Panc1 (cell line): ENCODE results near the gene STK25. TPM values are rescaled to one million over a fixed set of nuclear protein-coding genes. Genes with fewer than 3 reads are reported as not detected.
A peak's percentile ranks its signal among the peaks of the same experiment; 100 is the strongest.

Source experiments
- ATAC-seq: fragments of 200-7000 bp; cut with Tn5 transposase; 2 replicates; pipeline ENCODE4 v1.9.1; 2020; ENCODE audit warnings: mild to moderate bottlenecking, moderate library complexity
- BruUV-seq: library from RNA; stranded (reverse); fragments of 400-500 nt; replicated peaks from 2 replicates; lab custom pipeline; 2021; lab: Mats Ljungman, UMichigan
- CTCF ChIA-PET: fragments of 300-600 bp; sonication (Branson Sonifier 250); formaldehyde crosslinking; loops from one replicate; lab custom pipeline; 2022; ENCODE audit warnings: antibody characterized with exemption; lab: Charles Lee
- POLR2A ChIA-PET: fragments of 300-600 bp; sonication (Branson Sonifier 250); formaldehyde crosslinking; loops from one replicate; lab custom pipeline; 2022; ENCODE audit warnings: antibody characterized with exemption; lab: Charles Lee
- DNase-seq: peaks from one replicate; pipeline ENCODE4 v3.0.0-alpha.2; 2010; ENCODE audit warnings: low read depth, low spot score
- H3K27ac ChIP-seq: 2 replicates; pipeline ENCODE4 v1.5.1; 2011; ENCODE audit warnings: mild to moderate bottlenecking, low read length, inconsistent platforms
- H3K27me3 ChIP-seq: fragments of 200-500 bp; sonication (Bioruptor generic); 2 replicates; pipeline ENCODE4 v1.6.0; 2014; ENCODE audit warnings: low read length, inconsistent platforms; ENCODE audit not compliant: control insufficient read depth, insufficient read depth
- H3K36me3 ChIP-seq: fragments of 200-500 bp; sonication (Bioruptor generic); 2 replicates; pipeline ENCODE4 v1.5.1; 2014; ENCODE audit warnings: inconsistent platforms, mild to moderate bottlenecking, low read length, moderate library complexity; ENCODE audit not compliant: control insufficient read depth, insufficient read depth
- H3K4me1 ChIP-seq: 2 replicates; pipeline ENCODE4 v1.5.1; 2011; ENCODE audit warnings: inconsistent platforms, mild to moderate bottlenecking, low read length, moderate library complexity; ENCODE audit not compliant: control insufficient read depth, insufficient read depth
- H3K4me3 ChIP-seq, 2 experiments: 2 replicates each; pipeline ENCODE4 v1.5.1; 2011 to 2012; ENCODE audit warnings: low read depth in 2 of 2, low read length in 2 of 2, mild to moderate bottlenecking in 2 of 2, inconsistent platforms in 1 of 2, moderate library complexity in 1 of 2
- H3K9me3 ChIP-seq: fragments of 200-500 bp; sonication (Bioruptor generic); 2 replicates; pipeline ENCODE4 v1.5.1; 2014; ENCODE audit warnings: low read depth, mild to moderate bottlenecking, inconsistent platforms, low read length, moderate library complexity; ENCODE audit not compliant: control insufficient read depth, insufficient read depth
- CTCF ChIP-seq: fragments of 450-650 bp; IDR thresholded peaks from 2 replicates; pipeline ENCODE4 v1.5.1; 2017; ENCODE audit warnings: mild to moderate bottlenecking
- POLR2AphosphoS5 ChIP-seq: IDR thresholded peaks from 2 replicates; pipeline ENCODE4 v1.6.1; 2012; ENCODE audit warnings: mild to moderate bottlenecking, low read depth, low read length, moderate library complexity
- REST ChIP-seq, 2 experiments: IDR thresholded peaks; 2 replicates each; pipeline ENCODE4 v1.6.1; 2011 to 2012; ENCODE audit warnings: low read depth in 2 of 2, control low read depth in 1 of 2, low read length in 1 of 2, mild to moderate bottlenecking in 1 of 2, moderate library complexity in 1 of 2; ENCODE audit not compliant: insufficient read depth in 1 of 2
- SIN3A ChIP-seq: IDR thresholded peaks from 2 replicates; pipeline ENCODE4 v1.6.1; 2012; ENCODE audit warnings: low read depth, mild to moderate bottlenecking, low read length, moderate library complexity, borderline replicate concordance; ENCODE audit not compliant: insufficient read depth
- TCF7L2 ChIP-seq: IDR thresholded peaks from 2 replicates; pipeline ENCODE4 v1.6.1; 2011; ENCODE audit warnings: mild to moderate bottlenecking, low read depth, low read length, inconsistent platforms
- in situ Hi-C: cut with HindIII; loops from 2 replicates; pipeline ENCODE4 v1.10.0; 2016; ENCODE audit warnings: low sequenced_read_pairs, low pct_unique_long_range_greater_than_20kb
- intact Hi-C: fragments of 100-400 bp; cut with micrococcal nuclease; formaldehyde crosslinking; loops from one replicate; pipeline ENCODE4 v1.10.0; 2022; ENCODE audit not compliant: unreplicated experiment
- total RNA-seq: library from RNA; stranded (reverse); gene quantifications from one replicate; pipeline ENCODE4 v1.2.1, GENCODE V29; 2021; ENCODE audit not compliant: unreplicated experiment

Gene STK25
- total RNA-seq, 1 experiment from 2014 or later = 195 TPM

- CTCF ChIA-PET = no interaction called here
- Histone ChIP-seq H3K27me3 (no peaks in the 10 kb centered on the region), H3K9me3 (no peaks in the 10 kb centered on the region), H3K27ac (no peak overlapping the region), H3K4me1 (peaks cover 12% of the 10 kb centered on the region), H3K4me3 (no peak overlapping the region), H3K36me3 (no peaks in the 10 kb centered on the region)
- BruUV-seq = no TSS peak
- intact Hi-C loops = no loop called here
- ATAC-seq = peak; percentile 32; the same call in 1 of the 2 replicates
- no peak for DNase-seq
- POLR2A ChIA-PET = no interaction called here
- in situ Hi-C loops = no loop called here
- no peak for TF ChIP-seq CTCF
- no peak for TF ChIP-seq SIN3A
These were observed 33.9 kb upstream of the STK25 start for GRCh38 chr2:241542278-241542605.

- Histone ChIP-seq H3K4me3 (peak overlapping the region; percentile 21 to 45), H3K27me3 (no peaks in the 10 kb centered on the region), H3K4me1 (peaks cover 6% of the 10 kb centered on the region; the same call in 1 of the 2 replicates), H3K9me3 (no peaks in the 10 kb centered on the region), H3K27ac (no peak overlapping the region), H3K36me3 (no peaks in the 10 kb centered on the region)
- ChIA-PET CTCF (no interaction called here), POLR2A (interaction anchor here (0.7 kb wide), 1 partner anchor 10 kb away, joined by 5 read pairs; no protein-coding TSS in a partner anchor)
- ATAC-seq = peak; percentile 4; the same call in 1 of the 2 replicates
- no peak for DNase-seq
- no TSS peak for BruUV-seq
- TF ChIP-seq CTCF = no peak
- no peak for TF ChIP-seq POLR2AphosphoS5
- TF ChIP-seq TCF7L2 = no peak
- TF ChIP-seq REST (IDR thresholded peaks at IDR 0.05; ENCODE audit: insufficient read depth in 1 of 2, low read depth in 2 of 2, low read length in 1 of 2) = no peak
- no peak for TF ChIP-seq SIN3A
- intact Hi-C loops = no loop called here
- in situ Hi-C loops = no loop called here
These were observed 33.3 kb upstream of the STK25 start for GRCh38 chr2:241541564-241542277.
